Common myeloid progenitor, CD34-positive (primary cell): Measurements from ENCODE around the gene GRID2.
"Not testable (repeated sequence)": the region's sequence is repeated elsewhere in the genome, so short reads cannot be mapped to it uniquely, and the experiment has no call there.

Experiments
- CTCF ChIA-PET: fragments of 350-600 bp; sonication (Branson Sonifier 250); formaldehyde crosslinking; loops from one replicate; lab custom pipeline; 2021; ENCODE audit warnings: antibody characterized with exemption; lab: Charles Lee
- POLR2A ChIA-PET: fragments of 350-600 bp; sonication (Branson Sonifier 250); formaldehyde crosslinking; loops from one replicate; lab custom pipeline; 2021; ENCODE audit warnings: antibody characterized with exemption; lab: Charles Lee
- DNase-seq, 3 donors: peaks; one replicate each; pipeline versions ENCODE4 v3.0.0 to v3.0.0-alpha.2; 2013
- H3K27ac ChIP-seq, 2 experiments: 1 replicate in 1 of 2; 2 replicates in 1 of 2; pipeline ENCODE4 v1.7.0; 2013; ENCODE audit warnings: inconsistent platforms in 2 of 2, low read length in 2 of 2, mild to moderate bottlenecking in 2 of 2, low read depth in 1 of 2, moderate library complexity in 1 of 2; ENCODE audit not compliant: severe bottlenecking in 2 of 2, insufficient read depth in 1 of 2, poor library complexity in 1 of 2
- H3K27me3 ChIP-seq, 5 experiments: replicated peaks in 2 of 5; 1 replicate in 3 of 5; 2 replicates in 2 of 5; pipeline versions ENCODE4 v1.6.1 to v1.7.0; 2013; ENCODE audit warnings: low read length in 4 of 5, mild to moderate bottlenecking in 2 of 5, moderate library complexity in 2 of 5, inconsistent platforms in 1 of 5; ENCODE audit not compliant: insufficient read depth in 5 of 5, control insufficient read depth in 4 of 5
- H3K36me3 ChIP-seq, 4 experiments: 1 replicate in 2 of 4; 2 replicates in 2 of 4; pipeline versions ENCODE4 v1.6.1 to v1.7.0; 2013; ENCODE audit warnings: low read length in 3 of 4, control low read depth in 1 of 4, mild to moderate bottlenecking in 1 of 4; ENCODE audit not compliant: control insufficient read depth in 4 of 4, insufficient read depth in 4 of 4
- H3K4me1 ChIP-seq, 4 experiments: 1 replicate in 3 of 4; 2 replicates in 1 of 4; pipeline versions ENCODE4 v1.6.1 to v1.7.1; 2013; ENCODE audit warnings: low read length in 3 of 4, mild to moderate bottlenecking in 3 of 4, control low read depth in 1 of 4, inconsistent platforms in 1 of 4, moderate library complexity in 1 of 4; ENCODE audit not compliant: control insufficient read depth in 4 of 4, insufficient read depth in 4 of 4; ENCODE audit errors: control extremely low read depth in 1 of 4
- H3K4me3 ChIP-seq, 7 experiments: 1 replicate in 4 of 7; 2 replicates in 3 of 7; pipeline versions ENCODE4 v1.5.1 to v1.7.0; 2013; ENCODE audit warnings: mild to moderate bottlenecking in 7 of 7, low read length in 6 of 7, moderate library complexity in 6 of 7, inconsistent platforms in 2 of 7, low read depth in 2 of 7, control low read depth in 1 of 7; ENCODE audit not compliant: insufficient read depth in 4 of 7, control insufficient read depth in 1 of 7; ENCODE audit errors: extremely low read depth in 1 of 7
- H3K9me3 ChIP-seq, 5 experiments: 1 replicate in 4 of 5; 2 replicates in 1 of 5; pipeline versions ENCODE4 v1.6.1 to v1.7.1; 2013; ENCODE audit warnings: low read length in 4 of 5, mild to moderate bottlenecking in 2 of 5, inconsistent platforms in 1 of 5, low read depth in 1 of 5, moderate library complexity in 1 of 5; ENCODE audit not compliant: control insufficient read depth in 4 of 5, insufficient read depth in 2 of 5; ENCODE audit errors: control extremely low read depth in 1 of 5
- WGBS: methylation state at CpG from one replicate; pipeline ENCODE4 v1.1.5; 2013; ENCODE audit not compliant: insufficient coverage; 5-methylcytosine and 5-hydroxymethylcytosine counted together

Gene GRID2

GRCh38 chr4:92268642-92269041 lies 35.1 kb upstream of the GRID2 start:
- no peak for DNase-seq
- H3K4me1 ChIP-seq = no peaks in the 10 kb centered on the region
- H3K36me3 ChIP-seq = no peaks in the 10 kb centered on the region
- H3K9me3 ChIP-seq = no peaks in the 10 kb centered on the region
- ChIA-PET POLR2A (no interaction called here), CTCF (no interaction called here)
- no peaks in the 10 kb centered on the region for H3K27me3 ChIP-seq
- no peak overlapping the region for H3K4me3 ChIP-seq
- no peak overlapping the region for H3K27ac ChIP-seq
- 95% methylated on average over 4 of the region's 4 CpGs for WGBS

DNA sequence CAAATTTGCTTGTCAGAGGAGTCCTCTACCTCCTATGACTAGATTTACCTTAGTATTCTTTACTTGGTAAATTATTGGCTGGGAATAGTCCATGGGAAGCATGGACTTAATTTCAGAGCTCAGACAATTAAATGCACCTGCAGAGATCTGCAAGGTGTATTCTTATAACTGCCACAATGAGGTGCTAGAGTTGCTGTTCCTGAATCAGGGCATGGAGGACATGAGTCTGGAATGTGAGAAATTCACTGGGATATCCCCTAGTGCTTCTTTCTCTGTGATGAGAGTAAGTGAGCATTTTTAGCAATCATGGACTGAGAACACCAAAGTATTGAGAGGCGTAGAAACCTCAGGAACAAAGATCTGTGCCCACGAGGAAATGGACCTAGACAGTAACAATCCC lies 32.9 kb upstream of the GRID2 start:
- DNase-seq = no peak
- H3K4me3 ChIP-seq = no peak overlapping the region
- POLR2A ChIA-PET = no interaction called here
- CTCF ChIA-PET = no interaction called here
- no peaks in the 10 kb centered on the region for H3K36me3 ChIP-seq
- no CpG with 5 or more reads among the region's 2 CpGs for WGBS
- H3K4me1 ChIP-seq = no peaks in the 10 kb centered on the region
- H3K9me3 ChIP-seq = no peaks in the 10 kb centered on the region
- H3K27me3 ChIP-seq = no peaks in the 10 kb centered on the region
- H3K27ac ChIP-seq = no peak overlapping the region

DNA sequence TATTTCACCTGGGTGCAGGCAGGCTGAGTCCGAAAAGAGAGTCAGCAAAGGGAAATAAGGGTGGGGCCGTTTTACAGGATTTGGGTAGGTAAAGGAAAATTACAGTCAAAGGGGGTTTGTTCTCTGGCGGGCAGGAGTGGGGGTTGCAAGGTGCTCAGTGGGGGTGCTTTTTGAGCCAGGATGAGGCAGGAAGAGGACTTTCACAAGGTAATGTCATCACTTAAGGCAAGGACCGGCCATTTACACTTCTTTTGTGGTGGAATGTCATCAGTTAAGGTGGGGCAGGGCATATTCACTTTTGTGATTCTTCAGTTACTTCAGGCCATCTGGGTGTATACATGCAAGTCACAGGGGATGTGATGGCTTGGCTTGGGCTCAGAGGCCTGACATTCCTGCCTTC lies 32.2 kb upstream of the GRID2 start:
- H3K36me3 ChIP-seq, H3K9me3 ChIP-seq, H3K4me1 ChIP-seq, CTCF ChIA-PET, H3K27me3 ChIP-seq, H3K4me3 ChIP-seq, DNase-seq, POLR2A ChIA-PET, H3K27ac ChIP-seq: not testable (repeated sequence)
- WGBS = no CpG with 5 or more reads among the region's 4 CpGs

DNA sequence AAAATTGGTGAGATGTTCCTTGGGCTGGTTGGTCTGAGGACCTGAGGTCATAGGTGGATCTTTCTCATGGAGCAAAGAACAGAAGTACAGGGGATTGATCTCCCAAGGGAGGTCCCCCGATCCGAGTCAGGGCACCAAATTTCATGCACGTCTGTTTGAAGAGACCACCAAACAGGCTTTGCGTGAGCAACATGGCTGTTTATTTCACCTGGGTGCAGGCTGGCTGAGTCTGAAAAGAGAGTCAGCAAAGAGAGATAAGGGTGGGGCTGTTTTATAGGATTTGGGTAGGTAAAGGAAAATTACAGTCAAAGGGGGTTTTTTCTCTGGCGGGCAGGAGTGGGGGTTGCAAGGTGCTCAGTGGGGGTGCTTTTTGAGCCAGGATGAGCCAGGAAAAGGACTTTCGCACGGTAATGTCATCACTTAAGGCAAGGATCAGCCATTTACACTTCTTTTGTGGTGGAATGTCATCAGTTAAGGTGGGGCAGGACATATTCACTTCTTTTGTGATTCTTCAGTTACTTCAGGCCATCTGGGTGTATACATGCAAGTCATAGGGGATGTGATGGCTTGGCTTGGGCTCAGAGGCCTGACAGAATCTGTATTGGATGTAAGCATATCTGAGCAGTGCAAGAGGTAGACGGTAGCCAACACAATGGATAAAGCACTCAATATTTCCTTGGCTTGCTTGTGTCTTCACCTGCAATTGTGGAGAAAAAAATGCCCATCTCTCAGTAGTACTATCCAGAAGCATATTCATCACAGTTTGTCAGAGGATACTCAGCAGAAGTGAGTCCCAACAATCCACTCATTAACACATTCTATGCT lies 26.5 kb upstream of the GRID2 start:
- H3K27ac ChIP-seq, DNase-seq, H3K4me1 ChIP-seq, H3K36me3 ChIP-seq, H3K9me3 ChIP-seq, H3K4me3 ChIP-seq, H3K27me3 ChIP-seq, POLR2A ChIA-PET, CTCF ChIA-PET: not testable (repeated sequence)
- WGBS = 94% methylated on average over 5 of the region's 8 CpGs

- CTCF ChIA-PET = no interaction called here
- Histone ChIP-seq H3K27me3 (no peaks in the 10 kb centered on the region), H3K4me1 (no peaks in the 10 kb centered on the region), H3K4me3 (no peak overlapping the region), H3K27ac (no peak overlapping the region), H3K36me3 (no peaks in the 10 kb centered on the region), H3K9me3 (no peaks in the 10 kb centered on the region)
- POLR2A ChIA-PET = no interaction called here
- no CpG with 5 or more reads among the region's 1 CpG for whole genome bisulfite sequencing
- DNase-seq = no peak
Observed at GRCh38 chr4:92279296-92279695, 24.5 kb upstream of the GRID2 start.

DNA sequence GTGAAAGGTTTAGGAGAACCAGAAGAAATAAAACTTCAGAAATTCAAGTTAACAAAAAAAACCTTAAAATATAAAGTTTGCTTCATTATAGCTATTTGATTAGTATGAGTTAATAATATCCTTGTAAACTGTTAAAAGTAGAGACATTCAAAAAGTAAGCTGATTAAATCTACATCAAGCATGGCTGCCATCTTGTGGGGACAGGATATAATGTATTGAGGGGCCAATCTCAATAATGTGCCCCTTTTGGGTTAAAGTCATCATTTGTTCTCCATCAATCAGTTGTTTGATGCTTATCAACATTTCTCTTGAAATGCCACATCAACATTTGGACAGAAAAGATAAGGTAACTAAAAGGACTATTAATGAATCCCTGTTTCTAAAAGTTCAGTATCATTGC lies 4.6 kb upstream of the GRID2 start:
- POLR2A ChIA-PET = no interaction called here
- Histone ChIP-seq H3K36me3 (no peaks in the 10 kb centered on the region), H3K27ac (no peak overlapping the region), H3K9me3 (no peaks in the 10 kb centered on the region), H3K4me3 (no peak overlapping the region), H3K27me3 (peaks cover 15 to 50% (median 24%) of the 10 kb centered on the region in 5 experiments), H3K4me1 (peaks cover 0 to 7% (median 5%) of the 10 kb centered on the region in 4 experiments)
- CTCF ChIA-PET = no interaction called here
- no peak for DNase-seq

DNA sequence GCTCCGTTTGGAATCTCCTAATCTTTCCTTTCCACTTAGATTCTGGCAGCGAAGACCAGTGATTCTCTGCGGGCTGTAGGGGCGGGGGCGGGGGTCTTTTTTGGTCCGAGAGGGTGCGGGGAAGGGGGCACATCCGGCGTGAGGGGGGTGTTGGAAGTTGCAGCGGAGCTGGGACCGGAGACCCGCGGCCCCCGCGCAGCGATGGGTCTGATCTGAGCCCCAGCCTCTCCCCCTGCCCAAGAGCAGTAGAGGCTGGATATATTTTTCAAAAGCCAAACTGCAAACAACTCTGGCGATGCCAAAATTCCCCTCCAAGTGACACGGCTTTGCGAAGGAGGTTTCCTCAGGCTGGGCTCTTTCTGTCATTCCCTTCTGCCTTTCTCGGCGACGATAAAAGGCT lies 355 bp downstream of the GRID2 start:
- Histone ChIP-seq H3K27ac (no peak overlapping the region), H3K27me3 (peaks cover 32 to 86% (median 39%) of the 10 kb centered on the region in 5 experiments), H3K4me3 (peak overlapping the region in 4 of 7 experiments; percentile 43 to 60 (median 49)), H3K36me3 (no peaks in the 10 kb centered on the region), H3K9me3 (no peaks in the 10 kb centered on the region), H3K4me1 (peaks cover 0 to 28% (median 25%) of the 10 kb centered on the region in 4 experiments)
- peak in 2 of 3 donors; percentile 14 to 26 for DNase-seq
- WGBS = 0% methylated on average over 16 of the region's 22 CpGs
- ChIA-PET CTCF (no interaction called here), POLR2A (no interaction called here)
